ENCODE data around the gene MAGI2.

- TF ChIP-seq POLR2AphosphoS5 (IDR thresholded peaks at IDR 0.05) (no peak), POLR2A (IDR thresholded peaks at IDR 0.05) (no peak)
Measured at GRCh38 chr7:78112488-78112887, 1341.0 kb downstream of the MAGI2 start.

Measured in breast epithelium (tissue), 3 donors.